Effector memory CD8-positive, alpha-beta T cell (primary cell): ENCODE measurements around the gene MOK.

Experiments
- ATAC-seq: fragments of 150-1000 bp; cut with Tn5 transposase; replicated peaks from 2 replicates; pipeline ENCODE4 v1.10.0; 2021; ENCODE audit warnings: mild to moderate bottlenecking, moderate library complexity
- DNase-seq, 3 experiments: peaks; one replicate each; pipeline ENCODE4 v3.0.0; 2021
- H3K27ac Mint-ChIP-seq, 2 donors: one replicate each; pipeline ENCODE4 v1.8.0; 2022; ENCODE audit warnings: mild to moderate bottlenecking in 2 of 2, mixed read lengths in 2 of 2, moderate library complexity in 2 of 2
- H3K27me3 Mint-ChIP-seq, 2 donors: one replicate each; pipeline ENCODE4 v1.8.0; 2022; ENCODE audit warnings: mixed read lengths in 2 of 2
- H3K36me3 Mint-ChIP-seq: one replicate; pipeline ENCODE4 v1.8.0; 2022; ENCODE audit warnings: mild to moderate bottlenecking, moderate library complexity, mixed read lengths; ENCODE audit not compliant: insufficient read depth
- H3K4me1 Mint-ChIP-seq, 2 donors: one replicate each; pipeline ENCODE4 v1.8.0; 2022; ENCODE audit warnings: low read depth in 2 of 2, mixed read lengths in 2 of 2
- H3K4me3 Mint-ChIP-seq, 2 donors: one replicate each; pipeline ENCODE4 v1.8.0; 2022; ENCODE audit warnings: mild to moderate bottlenecking in 2 of 2, mixed read lengths in 2 of 2, moderate library complexity in 2 of 2
- H3K9me3 Mint-ChIP-seq, 2 donors: one replicate each; pipeline ENCODE4 v1.8.0; 2022; ENCODE audit warnings: mixed read lengths in 2 of 2

The MOK gene

GRCh38 chr14:102203382-102203781 lies 101.6 kb downstream of the MOK start:
- H3K36me3 Mint-ChIP-seq, result peaks cover 48% of the 10 kb centered on the region
- no peak for ATAC-seq

DNA sequence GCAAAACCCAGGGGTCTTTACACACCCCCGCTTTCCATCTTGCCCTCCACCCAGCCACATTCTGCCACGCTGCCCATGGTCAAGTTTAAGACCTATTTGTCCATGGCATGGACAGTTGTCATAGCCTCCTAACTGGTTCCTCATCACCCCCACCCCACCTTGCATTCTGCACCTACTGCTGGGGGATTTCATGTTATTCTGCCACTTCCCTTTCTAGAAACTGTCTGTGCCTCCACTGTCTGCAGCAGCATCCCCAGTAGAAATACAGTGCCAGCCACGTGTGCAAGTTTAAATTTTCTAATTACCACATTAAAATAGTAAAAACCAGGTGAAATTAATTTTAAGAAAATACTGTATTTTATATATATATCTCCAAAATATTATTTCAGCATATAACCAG lies 102.0 kb downstream of the MOK start:
- H3K9me3 Mint-ChIP-seq, result no peaks in the 10 kb centered on the region
- H3K27me3 Mint-ChIP-seq, result no peaks in the 10 kb centered on the region
- H3K36me3 Mint-ChIP-seq, result peaks cover 51% of the 10 kb centered on the region
- peaks cover 37 to 40% of the 10 kb centered on the region in 2 donors for H3K4me1 Mint-ChIP-seq
- no peak overlapping the region for H3K4me3 Mint-ChIP-seq
- DNase-seq (no peak), ATAC-seq (no peak)
- peak overlapping the region in 1 of 2 donors; percentile 72 for H3K27ac Mint-ChIP-seq

More at GRCh38 chr14:102203382-102203781, 101.6 kb downstream of the MOK start:
- Mint-ChIP-seq H3K4me1 (peaks cover 37 to 38% of the 10 kb centered on the region in 2 donors), H3K27ac (no peak overlapping the region), H3K4me3 (no peak overlapping the region), H3K27me3 (no peaks in the 10 kb centered on the region), H3K9me3 (no peaks in the 10 kb centered on the region)
- no peak for DNase-seq

GRCh38 chr14:102201776-102202175 lies 103.2 kb downstream of the MOK start:
- Mint-ChIP-seq H3K27ac (peak overlapping the region; percentile 72 to 88), H3K36me3 (peaks cover 48% of the 10 kb centered on the region), H3K4me3 (peak overlapping the region; percentile 42 to 66), H3K27me3 (no peaks in the 10 kb centered on the region), H3K9me3 (no peaks in the 10 kb centered on the region), H3K4me1 (peaks cover 37 to 44% of the 10 kb centered on the region in 2 donors)
- no peak for ATAC-seq
- DNase-seq, result no peak

- Mint-ChIP-seq H3K4me1 (peaks cover 37 to 41% of the 10 kb centered on the region in 2 donors), H3K27ac (peak overlapping the region; percentile 72 to 88), H3K4me3 (peak overlapping the region; percentile 42 to 66), H3K36me3 (peaks cover 52% of the 10 kb centered on the region), H3K27me3 (no peaks in the 10 kb centered on the region), H3K9me3 (no peaks in the 10 kb centered on the region)
- ATAC-seq (peak; percentile 22), DNase-seq (no peak)
Measured at GRCh38 chr14:102201353-102201738, 103.6 kb downstream of the MOK start.

DNA sequence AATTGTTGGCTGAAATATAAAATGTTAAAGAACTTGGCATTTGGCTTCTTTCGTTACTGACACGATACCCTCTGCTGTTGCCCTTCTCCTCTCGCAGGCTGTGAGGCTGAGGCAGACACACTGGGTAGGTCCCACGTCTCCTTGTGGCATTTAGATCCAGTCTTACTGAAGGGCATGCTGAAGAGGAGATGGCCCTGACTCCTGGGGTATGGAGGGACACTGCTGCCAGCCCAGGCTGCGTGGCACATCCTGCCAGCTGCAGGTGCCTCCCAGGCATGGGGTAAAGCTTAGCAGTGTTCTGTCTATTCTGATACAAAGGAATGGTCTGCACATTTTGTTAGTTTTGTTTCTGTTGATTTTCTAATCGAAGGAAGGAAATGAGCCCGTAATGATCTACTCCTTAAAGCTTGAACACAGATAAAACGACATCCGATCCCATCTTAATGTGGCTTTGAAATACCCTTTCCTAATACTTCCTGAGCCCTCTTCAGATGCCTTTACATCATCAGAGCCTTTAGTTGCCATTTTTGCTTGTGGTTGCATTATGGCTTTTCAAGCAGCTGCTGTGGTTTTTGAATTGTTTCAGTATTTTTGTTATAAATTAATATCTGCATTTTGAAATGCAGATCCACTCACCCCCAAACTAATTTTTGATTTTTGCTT lies 104.1 kb downstream of the MOK start:
- DNase-seq (peak in 1 of 3 experiments; percentile 8), ATAC-seq (peak; percentile 63)
- no peaks in the 10 kb centered on the region for H3K27me3 Mint-ChIP-seq
- H3K36me3 Mint-ChIP-seq, result peaks cover 52% of the 10 kb centered on the region
- H3K4me3 Mint-ChIP-seq, result peak overlapping the region; percentile 42 to 66
- H3K4me1 Mint-ChIP-seq, result peaks cover 37 to 44% of the 10 kb centered on the region in 2 donors
- no peaks in the 10 kb centered on the region for H3K9me3 Mint-ChIP-seq
- H3K27ac Mint-ChIP-seq, result peak overlapping the region; percentile 72 to 88

DNA sequence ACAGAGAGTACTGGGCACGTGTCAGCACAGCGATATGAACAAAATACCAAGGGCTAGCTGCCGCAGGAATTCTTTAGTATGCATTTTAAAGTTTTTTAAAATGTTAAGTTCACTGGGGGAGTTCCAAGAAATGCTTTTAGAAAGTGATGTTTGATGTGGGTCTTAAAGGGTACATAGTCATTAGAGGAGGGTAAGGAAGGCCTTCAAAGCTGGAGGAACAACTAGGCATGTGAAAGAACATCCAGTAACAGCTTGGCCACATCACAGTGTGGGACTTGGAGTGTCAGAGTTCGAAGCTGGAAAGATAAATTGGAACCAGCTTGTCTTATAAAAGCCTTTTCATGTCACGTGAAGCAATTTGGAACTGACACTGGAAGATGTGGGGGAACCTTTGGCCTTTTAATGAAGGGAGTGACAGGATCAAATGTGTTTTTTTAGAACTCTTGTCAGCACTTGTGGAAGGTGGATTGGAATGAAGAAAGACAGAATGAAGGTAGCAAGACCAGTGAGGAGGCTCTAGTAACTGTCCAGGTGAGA lies 107.6 kb downstream of the MOK start:
- H3K36me3 Mint-ChIP-seq, result peaks cover 50% of the 10 kb centered on the region
- peak overlapping the region; percentile 38 to 61 for H3K27ac Mint-ChIP-seq
- ATAC-seq, result no peak
- DNase-seq, result no peak
- H3K4me3 Mint-ChIP-seq, result no peak overlapping the region
- H3K27me3 Mint-ChIP-seq, result no peaks in the 10 kb centered on the region
- H3K9me3 Mint-ChIP-seq, result no peaks in the 10 kb centered on the region
- H3K4me1 Mint-ChIP-seq, result peaks cover 40 to 54% of the 10 kb centered on the region in 2 donors

- H3K4me1 Mint-ChIP-seq, result peaks cover 37 to 52% of the 10 kb centered on the region in 2 donors
- no peaks in the 10 kb centered on the region for H3K9me3 Mint-ChIP-seq
- ATAC-seq (no peak), DNase-seq (no peak)
- no peaks in the 10 kb centered on the region for H3K27me3 Mint-ChIP-seq
- no peak overlapping the region for H3K4me3 Mint-ChIP-seq
- peaks cover 50% of the 10 kb centered on the region for H3K36me3 Mint-ChIP-seq
- H3K27ac Mint-ChIP-seq, result peak overlapping the region; percentile 38 to 61
Measured at GRCh38 chr14:102196902-102197230, 108.1 kb downstream of the MOK start.

DNA sequence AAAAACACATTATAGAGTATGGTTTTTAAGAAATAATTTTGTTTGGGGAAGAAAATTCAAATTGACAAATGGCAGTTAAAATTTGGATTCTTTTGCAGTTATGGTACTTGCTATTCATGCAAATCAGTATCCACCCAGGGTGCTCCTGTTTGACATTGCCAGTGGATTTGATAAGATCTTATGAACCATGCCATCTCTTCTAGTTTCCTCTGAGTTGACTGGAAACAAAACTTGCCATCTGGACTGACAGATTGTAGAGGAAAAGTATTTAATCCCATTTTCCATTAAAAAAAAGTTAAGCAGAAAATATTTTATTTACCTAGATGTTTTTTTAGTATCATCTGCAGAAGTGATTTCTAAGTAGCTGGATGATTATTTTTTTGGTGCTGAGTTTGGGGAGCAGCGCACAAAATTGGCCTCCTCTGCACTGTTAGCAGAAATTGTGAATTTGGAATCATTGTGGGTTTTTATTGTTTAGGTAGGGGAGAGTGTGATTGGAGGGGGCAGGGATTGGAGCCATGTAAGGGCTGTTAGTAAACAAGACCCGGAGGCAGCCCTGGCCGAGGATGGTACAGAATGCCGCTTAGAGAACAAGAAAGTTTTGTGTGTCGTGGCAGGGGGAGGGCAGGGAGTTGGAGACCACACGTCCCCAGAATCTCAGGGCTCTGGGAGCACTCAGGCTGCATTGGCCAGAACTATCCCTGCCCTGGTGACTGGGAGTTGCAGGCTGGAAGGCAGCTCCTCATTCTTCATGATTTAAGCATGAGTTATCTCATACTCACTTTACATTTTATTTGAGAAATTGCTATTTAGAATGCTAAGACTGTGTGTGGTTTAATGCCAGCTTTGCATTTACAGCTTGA lies 108.7 kb downstream of the MOK start:
- peak overlapping the region; percentile 23 to 61 for H3K27ac Mint-ChIP-seq

DNA sequence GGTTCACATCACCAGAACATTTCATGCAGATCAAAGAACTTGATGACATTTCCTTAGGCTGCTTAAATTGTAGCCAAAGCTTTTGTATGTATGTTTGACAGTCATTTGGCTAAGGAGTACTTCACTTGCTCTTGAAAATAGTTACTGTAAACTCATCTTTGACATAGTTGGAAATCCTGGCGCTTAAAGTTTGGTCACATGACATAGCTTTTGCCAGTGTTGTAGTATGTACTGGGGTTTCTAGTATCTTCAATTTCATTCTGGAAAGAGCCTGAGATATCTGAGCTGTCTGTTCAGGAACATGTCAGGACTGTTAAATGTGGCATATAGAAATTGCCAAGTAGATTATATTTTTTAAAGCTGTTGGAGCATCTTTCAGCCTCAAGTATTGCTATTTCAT lies 109.5 kb downstream of the MOK start:
- Mint-ChIP-seq H3K4me3 (no peak overlapping the region), H3K4me1 (peaks cover 30 to 48% of the 10 kb centered on the region in 2 donors), H3K9me3 (no peaks in the 10 kb centered on the region), H3K27me3 (no peaks in the 10 kb centered on the region), H3K36me3 (peaks cover 39% of the 10 kb centered on the region), H3K27ac (peak overlapping the region in 1 of 2 donors; percentile 25)
- DNase-seq (no peak), ATAC-seq (no peak)

More for the DNA sequence above, 108.7 kb downstream of the MOK start:
- no peaks in the 10 kb centered on the region for H3K27me3 Mint-ChIP-seq
- peaks cover 44% of the 10 kb centered on the region for H3K36me3 Mint-ChIP-seq
- no peak for DNase-seq
- peak overlapping the region in 1 of 2 donors; percentile 28 for H3K4me3 Mint-ChIP-seq
- no peaks in the 10 kb centered on the region for H3K9me3 Mint-ChIP-seq
- no peak for ATAC-seq
- peaks cover 34 to 51% of the 10 kb centered on the region in 2 donors for H3K4me1 Mint-ChIP-seq

DNA sequence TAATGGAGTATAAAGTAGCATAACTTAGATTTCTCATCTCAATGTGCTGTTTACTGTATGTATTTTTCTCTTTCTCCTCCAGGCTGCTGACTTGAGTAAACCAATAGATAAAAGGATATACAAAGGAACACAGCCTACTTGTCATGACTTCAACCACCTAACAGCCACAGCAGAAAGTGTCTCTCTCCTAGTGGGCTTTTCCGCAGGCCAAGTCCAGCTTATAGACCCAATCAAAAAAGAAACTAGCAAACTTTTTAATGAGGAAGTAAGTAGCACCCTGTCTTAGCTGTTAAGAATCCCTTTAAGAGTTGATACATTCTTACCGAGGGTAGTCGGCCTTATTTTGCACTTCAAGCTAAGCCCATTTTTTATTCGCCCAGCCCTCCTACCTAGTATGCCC lies 110.1 kb downstream of the MOK start:
- peaks cover 26 to 48% of the 10 kb centered on the region in 2 donors for H3K4me1 Mint-ChIP-seq

DNA sequence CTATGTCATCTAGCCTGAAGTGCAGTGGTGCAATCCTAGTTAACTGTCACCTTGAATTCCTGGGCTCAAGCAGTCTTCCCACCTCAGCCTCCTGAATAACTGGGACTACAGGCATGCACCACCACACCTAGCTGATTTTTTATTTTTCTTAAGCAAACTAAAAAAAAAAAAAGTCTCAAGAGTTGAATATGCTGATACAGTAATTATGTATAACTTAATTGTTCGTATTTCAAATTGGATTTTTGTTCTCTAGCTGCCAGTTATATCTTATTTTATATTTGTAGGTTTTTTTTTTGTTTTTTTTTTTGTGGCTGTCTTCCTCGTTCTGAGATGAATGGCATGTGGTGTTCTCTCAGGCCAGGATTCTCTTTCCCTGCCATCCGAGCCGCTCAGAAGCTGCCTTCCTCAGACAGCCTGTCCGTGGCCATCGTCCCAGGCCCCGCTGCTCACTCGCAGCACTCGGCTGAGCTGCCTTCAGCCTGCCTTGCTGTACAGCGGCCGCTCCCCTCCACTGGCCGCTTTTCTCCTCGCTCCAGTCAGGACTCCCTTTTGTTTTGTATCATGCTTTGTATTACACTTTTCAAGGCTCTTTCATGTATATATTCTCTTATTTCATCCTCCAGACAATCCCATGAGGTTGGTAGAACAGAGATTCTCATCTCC lies 112.0 kb downstream of the MOK start:
- Mint-ChIP-seq H3K4me1 (peaks cover 16 to 41% of the 10 kb centered on the region in 2 donors), H3K36me3 (peaks cover 22% of the 10 kb centered on the region), H3K27me3 (no peaks in the 10 kb centered on the region), H3K27ac (peak overlapping the region; percentile 31), H3K9me3 (no peaks in the 10 kb centered on the region), H3K4me3 (no peak overlapping the region)
- ATAC-seq (no peak), DNase-seq (no peak)

More for the DNA sequence above, 110.1 kb downstream of the MOK start:
- DNase-seq, result no peak
- no peak for ATAC-seq
- Mint-ChIP-seq H3K27ac (no peak overlapping the region), H3K4me3 (no peak overlapping the region), H3K9me3 (no peaks in the 10 kb centered on the region), H3K27me3 (no peaks in the 10 kb centered on the region), H3K36me3 (peaks cover 37% of the 10 kb centered on the region)

- H3K4me1 Mint-ChIP-seq, result peaks cover 30 to 45% of the 10 kb centered on the region in 2 donors
- ATAC-seq (no peak), DNase-seq (no peak)
- H3K36me3 Mint-ChIP-seq, result peaks cover 8% of the 10 kb centered on the region
- H3K4me3 Mint-ChIP-seq, result no peak overlapping the region
- no peaks in the 10 kb centered on the region for H3K27me3 Mint-ChIP-seq
- peak overlapping the region; percentile 81 for H3K27ac Mint-ChIP-seq
- no peaks in the 10 kb centered on the region for H3K9me3 Mint-ChIP-seq
Measured at GRCh38 chr14:102189874-102190273, 115.1 kb downstream of the MOK start.

DNA sequence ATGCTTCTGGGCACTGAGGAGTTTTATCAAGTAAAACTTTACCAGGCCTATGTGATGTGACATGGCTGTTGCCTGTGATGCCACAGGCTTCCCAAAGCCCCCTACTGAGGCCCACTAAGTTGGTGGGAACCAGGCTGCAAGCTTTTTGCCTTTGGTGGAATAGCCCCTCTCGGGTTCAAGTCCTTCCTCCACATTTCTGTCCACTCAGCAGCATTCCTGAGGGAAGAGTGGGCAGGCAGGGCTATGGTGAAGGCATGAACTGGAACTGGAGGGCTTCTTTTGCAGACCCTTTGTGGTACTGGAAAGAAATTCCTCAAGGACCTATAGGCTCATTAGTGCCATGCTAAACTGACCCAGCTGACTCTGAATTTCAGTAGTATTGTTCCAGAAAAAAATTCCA lies 116.8 kb downstream of the MOK start:
- Mint-ChIP-seq H3K9me3 (no peaks in the 10 kb centered on the region), H3K27me3 (no peaks in the 10 kb centered on the region), H3K36me3 (peaks cover 6% of the 10 kb centered on the region), H3K4me1 (peaks cover 35 to 56% of the 10 kb centered on the region in 2 donors), H3K27ac (peak overlapping the region in 1 of 2 donors; percentile 58), H3K4me3 (no peak overlapping the region)
- ATAC-seq (no peak), DNase-seq (no peak)
